Subcutaneous adipose tissue (tissue), 4 donors: Measurements from ENCODE around the gene PDE4D. TPM values are rescaled to one million over a fixed set of nuclear protein-coding genes. Genes with fewer than 3 reads are reported as not detected.

Source experiments
- CTCF ChIP-seq: fragments of 450-650 bp; IDR thresholded peaks from one replicate; pipeline ENCODE4 v1.5.1; 2016; ENCODE audit warnings: low read depth, mild to moderate bottlenecking, control low read depth, antibody characterized with exemption, moderate library complexity
- total RNA-seq, 4 donors: library from RNA; depleted of rRNA; stranded (reverse); fragments of >200 nt; gene quantifications; one replicate each; pipeline ENCODE4 v1.1.0, GENCODE V29; 2016

PDE4D gene
- total RNA-seq, 4 donors from 2014 or later: 15.0 to 24.0 (median 18.5) TPM

GRCh38 chr5:59348189-59348588, 545.3 kb downstream of the PDE4D start:
- no peak for TF ChIP-seq CTCF

GRCh38 chr5:59346982-59347381, 546.5 kb downstream of the PDE4D start:
- TF ChIP-seq CTCF: no peak

- no peak for TF ChIP-seq CTCF
Observed at GRCh38 chr5:59346514-59346913, 547.0 kb downstream of the PDE4D start.

GRCh38 chr5:59342181-59342580, 551.3 kb downstream of the PDE4D start:
- TF ChIP-seq CTCF: no peak

GRCh38 chr5:59341760-59342159, 551.8 kb downstream of the PDE4D start:
- TF ChIP-seq CTCF: no peak

- no peak for TF ChIP-seq CTCF
Observed at GRCh38 chr5:59341155-59341554, 552.4 kb downstream of the PDE4D start.

GRCh38 chr5:59340637-59341036, 552.9 kb downstream of the PDE4D start:
- TF ChIP-seq CTCF: no peak
